D721Med (cell line): ENCODE results near the gene TSPYL6.
A peak's percentile ranks its signal among the peaks of the same experiment; 100 is the strongest.

Source experiments
- DNase-seq: peaks from one replicate; pipeline ENCODE4 v3.0.0; 2011; ENCODE audit warnings: low spot score; ENCODE audit not compliant: insufficient read length
- FAIRE-seq: peaks from 2 replicates; lab custom pipeline; 2011; peaks lifted over from hg19 to GRCh38; lab: Jason Lieb, UNC
- TF ChIP-seq, protein P1 (sequence below): IDR thresholded peaks from 2 replicates; pipeline ENCODE4 v1.5.1; 2012; ENCODE audit warnings: mild to moderate bottlenecking, control low read depth; ENCODE audit not compliant: insufficient read depth; ENCODE audit errors: missing control alignments

Gene TSPYL6

DNA sequence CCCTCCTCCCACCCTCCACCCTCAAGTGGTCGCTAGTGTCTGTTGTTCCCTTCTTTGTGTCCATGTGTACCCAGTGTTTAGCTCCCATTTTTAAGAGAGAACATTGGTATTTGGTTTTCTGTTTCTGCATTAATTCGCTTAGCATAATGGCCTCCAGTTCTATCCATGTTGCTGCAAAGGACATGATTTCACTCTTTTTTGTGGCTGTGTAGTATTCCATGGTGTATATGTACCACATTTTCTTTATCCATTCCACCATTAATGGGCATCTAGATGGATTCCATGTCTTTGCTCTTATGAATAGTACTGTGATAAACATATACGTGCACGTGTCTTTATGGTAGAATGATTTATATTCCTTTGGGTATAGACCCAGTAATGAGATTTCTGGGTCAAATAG is 42.9 kb downstream of the TSPYL6 start:
- FAIRE-seq (no peak), DNase-seq (no peak)
- TF ChIP-seq, protein P1, sequence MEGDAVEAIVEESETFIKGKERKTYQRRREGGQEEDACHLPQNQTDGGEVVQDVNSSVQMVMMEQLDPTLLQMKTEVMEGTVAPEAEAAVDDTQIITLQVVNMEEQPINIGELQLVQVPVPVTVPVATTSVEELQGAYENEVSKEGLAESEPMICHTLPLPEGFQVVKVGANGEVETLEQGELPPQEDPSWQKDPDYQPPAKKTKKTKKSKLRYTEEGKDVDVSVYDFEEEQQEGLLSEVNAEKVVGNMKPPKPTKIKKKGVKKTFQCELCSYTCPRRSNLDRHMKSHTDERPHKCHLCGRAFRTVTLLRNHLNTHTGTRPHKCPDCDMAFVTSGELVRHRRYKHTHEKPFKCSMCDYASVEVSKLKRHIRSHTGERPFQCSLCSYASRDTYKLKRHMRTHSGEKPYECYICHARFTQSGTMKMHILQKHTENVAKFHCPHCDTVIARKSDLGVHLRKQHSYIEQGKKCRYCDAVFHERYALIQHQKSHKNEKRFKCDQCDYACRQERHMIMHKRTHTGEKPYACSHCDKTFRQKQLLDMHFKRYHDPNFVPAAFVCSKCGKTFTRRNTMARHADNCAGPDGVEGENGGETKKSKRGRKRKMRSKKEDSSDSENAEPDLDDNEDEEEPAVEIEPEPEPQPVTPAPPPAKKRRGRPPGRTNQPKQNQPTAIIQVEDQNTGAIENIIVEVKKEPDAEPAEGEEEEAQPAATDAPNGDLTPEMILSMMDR = no peak

DNA sequence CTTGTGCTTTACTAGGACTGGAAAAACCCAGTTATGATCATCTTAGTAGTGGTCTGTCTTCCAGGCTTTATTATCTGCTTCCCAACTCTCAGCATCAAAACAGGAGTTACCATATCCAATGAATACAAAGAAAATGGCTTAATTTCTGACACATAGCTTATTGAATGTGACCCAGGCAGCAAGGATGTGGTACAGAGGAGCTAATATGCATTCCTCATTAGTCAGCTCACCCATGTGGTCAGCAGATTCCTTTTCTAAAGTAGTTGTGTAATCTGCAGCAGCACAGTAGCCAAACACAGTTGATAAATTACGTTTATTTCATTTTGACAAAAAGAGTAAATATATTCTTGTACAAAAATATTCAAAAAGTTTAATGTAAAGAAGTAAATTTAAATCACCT is 43.6 kb downstream of the TSPYL6 start:
- FAIRE-seq (no peak), DNase-seq (no peak)
- TF ChIP-seq, protein P1 = no peak

DNA sequence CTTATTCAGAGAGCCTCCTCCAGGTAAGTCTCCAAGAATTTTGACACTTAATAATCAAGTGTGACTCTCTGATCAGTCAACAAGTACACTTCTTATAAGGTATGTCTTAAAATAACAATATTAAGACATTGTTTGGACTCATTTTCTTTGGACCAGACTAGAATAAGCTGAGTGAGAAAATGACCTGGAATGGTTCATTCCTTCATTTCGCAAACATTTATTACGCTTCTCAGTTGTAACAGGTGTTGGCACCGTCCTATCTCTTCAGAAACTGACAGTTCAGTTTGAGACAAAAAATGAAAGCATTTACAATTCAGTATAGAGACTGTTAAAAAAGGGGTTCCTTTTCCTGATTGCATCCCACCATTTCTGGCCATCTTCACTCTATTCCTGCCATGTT is 46.6 kb downstream of the TSPYL6 start:
- no peak for FAIRE-seq
- DNase-seq = no peak
- TF ChIP-seq, protein P1 = no peak

DNA sequence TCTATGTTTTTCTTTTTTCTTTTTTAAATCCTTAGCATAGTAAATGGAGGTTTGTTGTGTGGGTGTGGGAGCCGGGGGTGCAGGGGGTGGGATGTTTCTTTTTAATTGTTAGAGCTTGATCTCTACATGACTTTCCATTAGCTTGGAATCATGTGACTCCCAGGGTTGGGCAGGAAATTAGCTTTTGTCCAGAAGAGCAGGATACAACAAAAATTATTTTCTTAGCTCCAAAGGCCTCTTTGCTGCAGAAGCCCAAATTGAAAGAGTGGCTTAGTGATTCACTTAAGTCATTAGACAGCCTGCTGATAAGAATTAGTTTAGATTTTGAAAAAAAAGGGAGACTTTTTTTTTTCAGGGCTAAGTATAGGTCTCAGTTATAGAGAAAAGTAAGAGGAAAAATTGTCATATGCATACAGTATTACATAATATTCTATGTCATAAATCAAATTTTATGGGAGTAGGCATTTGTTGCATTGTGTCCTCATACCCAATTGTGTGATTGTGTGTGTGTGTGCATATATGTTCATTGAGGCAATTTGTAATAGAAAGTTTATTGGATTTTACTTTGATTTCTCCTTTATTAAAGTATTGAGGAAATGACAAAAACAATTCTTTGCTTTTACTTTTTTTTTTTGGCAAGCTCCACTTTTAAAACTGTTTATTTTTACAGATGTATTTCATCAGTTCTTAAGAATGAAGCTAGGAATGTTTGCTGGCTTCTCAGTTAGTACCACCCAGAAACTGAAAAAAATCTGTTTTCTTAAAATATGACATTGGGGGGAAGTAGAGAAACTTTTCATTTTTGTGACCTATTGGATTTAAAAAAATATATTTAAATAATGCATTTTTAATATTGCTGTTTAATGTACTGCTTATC is 47.4 kb downstream of the TSPYL6 start:
- TF ChIP-seq, protein P1 = no peak
- DNase-seq (no peak), FAIRE-seq (no peak)

DNA sequence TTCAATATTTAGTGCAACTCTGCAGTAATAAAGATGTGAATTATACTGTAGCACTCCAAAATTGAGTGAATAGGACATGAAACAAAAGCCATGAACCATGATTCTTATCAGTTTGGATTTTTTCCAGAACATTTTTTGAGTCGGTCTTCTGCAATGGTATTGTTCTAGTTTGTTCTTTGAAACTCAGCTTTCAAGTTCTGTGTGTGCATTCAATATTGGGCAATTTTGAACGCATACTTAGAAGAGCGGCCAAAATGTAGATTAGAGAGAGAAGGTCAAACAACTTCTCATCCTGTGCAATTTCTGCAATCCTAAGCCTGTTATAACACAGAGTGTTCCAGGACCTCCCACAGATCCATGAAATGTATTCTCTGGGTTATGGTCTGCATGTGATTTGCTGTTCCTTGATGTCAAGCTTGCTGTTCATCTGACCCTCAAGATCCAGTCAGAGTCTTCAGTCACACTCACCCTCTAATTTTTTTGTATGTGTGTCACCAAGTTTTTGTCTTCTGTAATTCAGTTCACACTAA is 48.3 kb downstream of the TSPYL6 start:
- no peak for FAIRE-seq
- TF ChIP-seq, protein P1 = no peak
- no peak for DNase-seq

DNA sequence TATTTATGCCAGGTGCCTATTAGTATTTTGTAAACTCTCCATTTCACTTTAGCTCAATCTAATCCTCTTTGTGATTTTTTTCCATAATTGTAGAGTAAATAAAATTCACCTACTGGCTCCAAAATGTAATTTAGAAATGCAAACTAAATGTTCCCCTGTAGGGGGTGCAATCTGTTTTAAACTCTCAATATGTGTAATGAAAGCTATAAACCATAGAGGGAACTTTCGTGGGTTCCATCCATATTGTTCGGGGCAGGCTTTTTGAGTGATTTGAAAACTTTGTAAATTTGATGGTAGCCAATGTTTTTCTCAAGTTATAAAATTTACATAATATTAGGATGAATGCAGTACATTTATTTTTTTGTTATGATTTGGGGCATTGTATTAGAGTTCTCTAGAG is 49.4 kb downstream of the TSPYL6 start:
- DNase-seq = no peak
- no peak for FAIRE-seq

More for the DNA sequence above, 49.4 kb downstream of the TSPYL6 start:
- TF ChIP-seq, protein P1 = peak; percentile 62
